A549 (cell line): ENCODE results near the gene ANKDD1A. TPM values are rescaled to one million over a fixed set of nuclear protein-coding genes. Genes with fewer than 3 reads are reported as not detected.

Experiments used
- ATAC-seq, 2 experiments: fragments of 200-7000 bp in 1 of 2; fragments of >200 bp in 1 of 2; cut with Nextera tagmentation in 1 of 2; cut with Tn5 transposase in 1 of 2; 3 replicates each; pipeline versions ENCODE4 v1.8.0 to v1.9.1; 2018 to 2020; ENCODE audit warnings: mild to moderate bottlenecking in 1 of 2, moderate library complexity in 1 of 2
- CTCF ChIA-PET: fragments of 300-600 bp; sonication (Branson Sonifier 250); formaldehyde crosslinking; extraction: SDS; loops from one replicate; lab custom pipeline; 2021; ENCODE audit warnings: antibody characterized with exemption, inconsistent platforms; lab: Yijun Ruan, JAX
- POLR2A ChIA-PET: fragments of 350-600 bp; formaldehyde crosslinking; extraction: SDS; loops from one replicate; lab custom pipeline; 2021; ENCODE audit warnings: antibody characterized with exemption, inconsistent platforms; lab: Yijun Ruan, JAX
- DNase-seq, 2 experiments: peaks; one replicate each; pipeline versions ENCODE4 v3.0.0 to v3.0.0-alpha.2; 2011 to 2016; ENCODE audit warnings: low read depth in 1 of 2, low spot score in 1 of 2
- FAIRE-seq: peaks from 2 replicates; lab custom pipeline; 2011; peaks lifted over from hg19 to GRCh38; lab: Jason Lieb, UNC
- H3K27ac ChIP-seq, 2 experiments: fragments of >200 bp; sonication (Bioruptor Twin); formaldehyde crosslinking; 3 replicates each; pipeline ENCODE4 v1.5.1; 2016 to 2017
- H3K4me1 ChIP-seq: fragments of >200 bp; sonication (Bioruptor Twin); formaldehyde crosslinking; 3 replicates; pipeline ENCODE4 v1.6.1; 2016
- H3K4me2 ChIP-seq: fragments of >200 bp; sonication (Bioruptor Twin); formaldehyde crosslinking; 3 replicates; pipeline ENCODE4 v1.6.1; 2016
- H3K4me3 ChIP-seq: fragments of >200 bp; sonication (Bioruptor Twin); formaldehyde crosslinking; 3 replicates; pipeline ENCODE4 v1.5.1; 2016
- H3K9me3 ChIP-seq: fragments of >200 bp; sonication (Bioruptor Twin); formaldehyde crosslinking; 3 replicates; pipeline ENCODE4 v1.6.1; 2016
- ATOH8 ChIP-seq: fragments of 250-450 bp; sonication (Bioruptor Pico); IDR thresholded peaks from 2 replicates; pipeline ENCODE4 v1.5.0; 2020; ENCODE audit warnings: low read depth, mild to moderate bottlenecking, moderate library complexity
- BCL3 ChIP-seq: fragments of >200 bp; sonication (Bioruptor Twin); formaldehyde crosslinking; IDR thresholded peaks from 3 replicates; pipeline ENCODE4 v1.6.1; 2016
- CBX2 ChIP-seq: fragments of 200-600 bp; sonication (generic); IDR thresholded peaks from 2 replicates; pipeline ENCODE4 v1.6.1; 2016; ENCODE audit warnings: low read depth, mild to moderate bottlenecking, borderline replicate concordance
- CBX8 ChIP-seq: fragments of 200-600 bp; sonication (generic); IDR thresholded peaks from 2 replicates; pipeline ENCODE4 v1.6.1; 2016
- CEBPB ChIP-seq, 2 experiments: fragments of >200 bp in 1 of 2; sonication (Bioruptor Twin) in 1 of 2; formaldehyde crosslinking in 1 of 2; IDR thresholded peaks; 2 replicates each; pipeline ENCODE4 v1.6.1; 2012 to 2016
- EHF ChIP-seq: fragments of 250-450 bp; sonication (Bioruptor Pico); IDR thresholded peaks from 2 replicates; pipeline ENCODE4 v1.5.0; 2020; ENCODE audit warnings: mild to moderate bottlenecking
- EHMT2 ChIP-seq: fragments of 200-600 bp; sonication (generic); IDR thresholded peaks from 2 replicates; pipeline ENCODE4 v1.6.1; 2016; ENCODE audit warnings: antibody characterized with exemption, low read depth, mild to moderate bottlenecking, moderate library complexity
- EP300 ChIP-seq, 2 experiments: fragments of >200 bp; sonication (Bioruptor Twin); formaldehyde crosslinking; IDR thresholded peaks; 2 replicates in 1 of 2; 3 replicates in 1 of 2; pipeline ENCODE4 v1.6.1; 2016 to 2017
- FOSB ChIP-seq: fragments of 250-450 bp; sonication (Bioruptor Pico); IDR thresholded peaks from 2 replicates; pipeline ENCODE4 v1.5.0; 2020; ENCODE audit warnings: mild to moderate bottlenecking, moderate library complexity
- GATA3 ChIP-seq: IDR thresholded peaks from 2 replicates; pipeline ENCODE4 v1.6.1; 2012; ENCODE audit warnings: borderline replicate concordance
- HEYL ChIP-seq: fragments of 250-450 bp; sonication (Bioruptor Pico); IDR thresholded peaks from 2 replicates; pipeline ENCODE4 v1.8.0; 2021; ENCODE audit warnings: mild to moderate bottlenecking, moderate library complexity
- HMGXB4 ChIP-seq: fragments of 250-450 bp; sonication (Bioruptor Pico); IDR thresholded peaks from 2 replicates; pipeline ENCODE4 v1.5.0; 2021; ENCODE audit warnings: mild to moderate bottlenecking, moderate library complexity, borderline replicate concordance
- HOXB13 ChIP-seq: fragments of 250-450 bp; sonication (Bioruptor Pico); IDR thresholded peaks from 2 replicates; pipeline ENCODE4 v1.5.0; 2020; ENCODE audit warnings: low read depth, mild to moderate bottlenecking, moderate library complexity
- HOXB5 ChIP-seq: fragments of 250-450 bp; sonication (Bioruptor Pico); IDR thresholded peaks from 2 replicates; pipeline ENCODE4 v1.5.0; 2020; ENCODE audit warnings: mild to moderate bottlenecking, moderate library complexity
- JUNB ChIP-seq: fragments of >200 bp; sonication (Bioruptor Twin); formaldehyde crosslinking; IDR thresholded peaks from 2 replicates; pipeline ENCODE4 v1.6.1; 2016
- KDM1A ChIP-seq: fragments of 200-600 bp; sonication (generic); IDR thresholded peaks from 2 replicates; pipeline ENCODE4 v1.6.1; 2016; ENCODE audit warnings: low read depth, mild to moderate bottlenecking
- MAFK ChIP-seq: fragments of 450-650 bp; IDR thresholded peaks from 2 replicates; pipeline ENCODE4 v1.6.1; 2014; ENCODE audit not compliant: partially characterized antibody
- MAX ChIP-seq: IDR thresholded peaks from 2 replicates; pipeline ENCODE4 v1.6.1; 2012
- MYC ChIP-seq: IDR thresholded peaks from 2 replicates; pipeline ENCODE4 v1.6.1; 2012; ENCODE audit warnings: mild to moderate bottlenecking, inconsistent platforms, low read length, improper control_type of control experiment, borderline replicate concordance
- NPAS2 ChIP-seq: fragments of 250-450 bp; sonication (Bioruptor Pico); IDR thresholded peaks from 2 replicates; pipeline ENCODE4 v1.8.0; 2022; ENCODE audit warnings: mild to moderate bottlenecking, moderate library complexity, borderline replicate concordance
- NR3C1 ChIP-seq: fragments of >200 bp; sonication (Bioruptor Twin); formaldehyde crosslinking; IDR thresholded peaks from 3 replicates; pipeline ENCODE4 v1.6.1; 2017
- PBX3 ChIP-seq: IDR thresholded peaks from 2 replicates; pipeline ENCODE4 v1.6.1; 2012
- PHF8 ChIP-seq: fragments of 200-600 bp; sonication (generic); IDR thresholded peaks from 2 replicates; pipeline ENCODE4 v1.6.1; 2016; ENCODE audit warnings: low read depth, mild to moderate bottlenecking, antibody characterized with exemption, moderate library complexity, borderline replicate concordance
- POLR2A ChIP-seq: IDR thresholded peaks from 2 replicates; pipeline ENCODE4 v1.6.1; 2012; ENCODE audit warnings: mild to moderate bottlenecking, low read length
- POLR2AphosphoS2 ChIP-seq: conservative IDR thresholded peaks from 2 replicates; pipeline ENCODE4 v1.6.1; 2012; ENCODE audit warnings: low read length, improper control_type of control experiment, inconsistent platforms
- RNF2 ChIP-seq: fragments of 200-600 bp; sonication (generic); IDR thresholded peaks from 2 replicates; pipeline ENCODE4 v1.6.1; 2016; ENCODE audit warnings: low read depth, mild to moderate bottlenecking, antibody characterized with exemption, moderate library complexity, borderline replicate concordance
- TP53 ChIP-seq: fragments of 250-450 bp; sonication (Bioruptor Pico); IDR thresholded peaks from 2 replicates; pipeline ENCODE4 v1.5.0; 2021; ENCODE audit warnings: mild to moderate bottlenecking, moderate library complexity
- ZFP36 ChIP-seq: fragments of 450-650 bp; IDR thresholded peaks from 2 replicates; pipeline ENCODE4 v1.6.1; 2014; ENCODE audit warnings: borderline replicate concordance; ENCODE audit not compliant: partially characterized antibody
- WGBS: methylation state at CpG from one replicate; pipeline ENCODE4 v1.1.6; 2017; ENCODE audit errors: missing lambda C conversion rate; 5-methylcytosine and 5-hydroxymethylcytosine counted together
- polyA plus RNA-seq, 4 experiments: library from polyadenylated mRNA; depleted of rRNA in 3 of 4; stranded (reverse); fragments of >200 nt; fragmentation: RNase III in 1 of 4; extraction: RNeasy Plus Mini Kit Qiagen cat#74134 plus additional on column Dnase treatment in 1 of 4; gene quantifications; 2 replicates in 3 of 4; 3 replicates in 1 of 4; pipeline ENCODE4 v1.2.3, GENCODE V29; 2011 to 2017

The ANKDD1A gene
- polyA plus RNA-seq, 2 of the 4 experiments (the other 2 are of a cell fraction) = 2.7 to 2.8 TPM

GRCh38 chr15:64990168-64990470 lies 78.4 kb downstream of the ANKDD1A start:
- ATAC-seq = peak in 1 of 2 experiments; percentile 50; a peak in 3 of 6 replicates
- peak in 1 of 2 experiments; percentile 27 for DNase-seq
- Histone ChIP-seq H3K4me2 (peak overlapping the region; percentile 75), H3K27ac (peak overlapping the region; percentile 93 to 99), H3K4me3 (peak overlapping the region; percentile 99), H3K9me3 (no peaks in the 10 kb centered on the region), H3K4me1 (peaks cover 23% of the 10 kb centered on the region)
- FAIRE-seq = no peak
- WGBS = 6% methylated on average over 9 of the region's 9 CpGs
- ChIA-PET POLR2A (interaction anchor here (0.6 to 1.7 kb wide), 8 partner anchors 10 to 530 kb away, joined by 3 to 12 read pairs (median 4); partner anchors contain the start of genes PIF1 and ZNF609), CTCF (interaction anchor here (0.7 to 1.2 kb wide), 2 partner anchors 15 to 19 kb away, joined by 3 to 4 read pairs; no protein-coding TSS in a partner anchor)
- no peak for TF ChIP-seq EHF
- TF ChIP-seq NR3C1 = no peak
- TF ChIP-seq KDM1A = no peak
- TF ChIP-seq ATOH8 (CRISPR knock-in tag) = no peak
- no peak for TF ChIP-seq CBX8
- TF ChIP-seq TP53 (CRISPR knock-in tag) = no peak
- no peak for TF ChIP-seq MYC
- TF ChIP-seq GATA3 = no peak
- no peak for TF ChIP-seq PBX3
- no peak for TF ChIP-seq CBX2
- no peak for TF ChIP-seq MAX
- TF ChIP-seq HEYL = no peak
- TF ChIP-seq BCL3 = no peak; the same call in 2 of the 3 replicates
- no peak for TF ChIP-seq EHMT2
- no peak for TF ChIP-seq FOSB
- TF ChIP-seq PHF8 = no peak; the same call in 1 of the 2 replicates
- TF ChIP-seq NPAS2 = no peak
- TF ChIP-seq HOXB13 = no peak
- TF ChIP-seq MAFK = no peak
- TF ChIP-seq ZFP36 = no peak

GRCh38 chr15:64991536-64992135 lies 79.9 kb downstream of the ANKDD1A start:
- POLR2A ChIA-PET = no interaction called here
- Histone ChIP-seq H3K4me1 (peaks cover 14% of the 10 kb centered on the region), H3K9me3 (no peaks in the 10 kb centered on the region), H3K4me3 (no peak overlapping the region), H3K27ac (no peak overlapping the region), H3K4me2 (no peak overlapping the region)
- DNase-seq (no peak), ATAC-seq (no peak)
- 51% methylated on average over 2 of the region's 2 CpGs for WGBS
- CTCF ChIA-PET = interaction anchor here (0.6 to 1.2 kb wide), 2 partner anchors 260 to 532 kb away, joined by 3 read pairs; no protein-coding TSS in a partner anchor
- TF ChIP-seq TP53 (CRISPR knock-in tag) (no peak), RNF2 (no peak), POLR2A (no peak), JUNB (no peak), HOXB5 (no peak), HMGXB4 (CRISPR knock-in tag) (no peak), CBX2 (no peak), MAFK (no peak), FOSB (no peak), EHF (no peak), EP300 (IDR thresholded peaks at IDR 0.05) (no peak), CEBPB (IDR thresholded peaks at IDR 0.05) (no peak), MYC (no peak), POLR2AphosphoS2 (no peak), ZFP36 (no peak)
- TF ChIP-seq, all 56 proteins: peak for 0
- peak; percentile 28 for FAIRE-seq
